Stimulated activated CD8-positive, alpha-beta memory T cell treated with anti-CD3 and anti-CD28 coated beads, Interleukin-15, amount 100 ng/mL, for 48 hours (primary cell): ENCODE data around the gene FAM83E.
"Not testable (repeated sequence)": the region's sequence is repeated elsewhere in the genome, so short reads cannot be mapped to it uniquely, and the experiment has no call there.

Experiments used
- DNase-seq, 2 donors: peaks; one replicate each; pipeline ENCODE4 v3.0.0-alpha.2; 2020; ENCODE audit warnings: low read depth in 2 of 2

The FAM83E gene

GRCh38 chr19:48614436-48615230 lies at the start of gene FAM83E:
TSS of gene FAM83E (minus strand) at chr19:48615076. CDS start at chr19:48613372, 1,704 bp downstream.
- DNase-seq, result no peak

GRCh38 chr19:48664476-48664875 lies 49.6 kb upstream of the FAM83E start:
- DNase-seq, result no peak

GRCh38 chr19:48663667-48664066 lies 48.8 kb upstream of the FAM83E start:
- no peak for DNase-seq

- no peak for DNase-seq
Measured at GRCh38 chr19:48661711-48662090, 46.8 kb upstream of the FAM83E start.

GRCh38 chr19:48660852-48661710 lies 46.2 kb upstream of the FAM83E start:
- peak; percentile 56 to 60 for DNase-seq

- no peak for DNase-seq
Measured at GRCh38 chr19:48659768-48660167, 44.9 kb upstream of the FAM83E start.

- DNase-seq, result no peak
Measured at GRCh38 chr19:48658483-48658882, 43.6 kb upstream of the FAM83E start.

- not testable (repeated sequence) for DNase-seq
Measured at GRCh38 chr19:48657828-48658227, 43.0 kb upstream of the FAM83E start.

GRCh38 chr19:48656840-48657474 lies 42.1 kb upstream of the FAM83E start:
- no peak for DNase-seq

GRCh38 chr19:48654299-48655059 lies 39.6 kb upstream of the FAM83E start:
- DNase-seq, result no peak

GRCh38 chr19:48651683-48652048 lies 36.8 kb upstream of the FAM83E start:
- no peak for DNase-seq

GRCh38 chr19:48650974-48651682 lies 36.3 kb upstream of the FAM83E start:
- DNase-seq, result no peak

GRCh38 chr19:48648134-48648533 lies 33.3 kb upstream of the FAM83E start:
- DNase-seq, result no peak

- no peak for DNase-seq
Measured at GRCh38 chr19:48646722-48647216, 31.9 kb upstream of the FAM83E start.

GRCh38 chr19:48646001-48646721 lies 31.3 kb upstream of the FAM83E start, which contains the start of gene CA11:
TSS of gene CA11 (minus strand) at chr19:48646187. CDS start at chr19:48645632, 555 bp downstream.
- peak; percentile 83 to 84 for DNase-seq

- DNase-seq, result no peak
Measured at GRCh38 chr19:48645620-48646000, 30.7 kb upstream of the FAM83E start.

GRCh38 chr19:48644839-48645619 lies 30.2 kb upstream of the FAM83E start:
- peak; percentile 62 to 65 for DNase-seq

GRCh38 chr19:48644355-48644754 lies 29.5 kb upstream of the FAM83E start:
- no peak for DNase-seq

GRCh38 chr19:48642862-48643261 lies 28.0 kb upstream of the FAM83E start:
- no peak for DNase-seq
